ENCODE measurements around the gene IMPDH1. TPM values are rescaled to one million over a fixed set of nuclear protein-coding genes. Genes with fewer than 3 reads are reported as not detected.

The IMPDH1 gene
- total RNA-seq, 2 experiments from 2014 or later, result 59.0 to 60.7 TPM

DNA sequence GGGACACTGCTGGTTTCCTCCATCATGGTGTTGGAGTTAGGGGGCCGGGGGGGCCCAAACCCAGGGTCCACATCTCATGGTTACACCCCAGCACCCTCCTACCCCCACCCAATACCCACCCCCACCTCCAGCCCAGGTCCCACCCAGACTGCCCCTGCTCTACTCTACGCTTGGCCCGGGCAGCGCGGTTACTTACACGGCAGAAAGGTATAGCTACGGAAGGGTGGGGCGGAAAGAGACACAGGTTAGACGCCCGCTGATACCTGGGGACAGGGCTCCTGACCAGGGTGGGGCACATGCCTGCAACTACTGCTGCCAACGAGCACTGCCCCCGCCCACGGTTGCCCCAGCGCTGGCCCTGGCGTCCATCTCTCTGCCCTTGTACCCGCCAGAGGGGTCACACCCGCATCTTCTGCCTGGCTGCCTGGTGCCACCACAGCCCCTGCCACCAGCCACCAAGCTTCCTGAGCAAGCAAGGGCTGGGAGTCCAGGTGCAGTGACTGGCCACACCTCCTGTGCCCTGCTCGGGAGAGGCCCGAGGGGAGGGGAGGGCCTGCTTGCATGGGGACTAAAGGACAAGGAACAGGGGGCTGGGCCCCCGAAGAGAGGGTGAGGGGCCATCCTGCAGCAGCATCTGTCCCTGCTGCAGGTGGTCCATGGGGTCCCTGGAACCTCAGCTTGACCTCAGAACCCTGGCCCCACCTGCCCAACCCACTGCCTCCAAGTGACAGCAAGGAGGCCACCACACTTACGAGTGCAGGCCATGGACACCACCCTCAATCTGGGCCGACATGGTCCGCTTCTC lies 16.1 kb downstream of the IMPDH1 start:
- peaks cover 23% of the 10 kb centered on the region for H3K36me3 Mint-ChIP-seq (ENCODE audit: low read depth)
- H3K9me3 Mint-ChIP-seq (ENCODE audit: low read depth), result no peaks in the 10 kb centered on the region
- ChIA-PET CTCF (interaction anchor here (1.1 to 14.4 kb wide), 2 partner anchors 46 to 50 kb away, joined by 3 to 321 read pairs; partner anchors contain the start of gene RBM28), POLR2A (no interaction called here)
- no peak for ATAC-seq
- no peak overlapping the region for H3K27ac Mint-ChIP-seq
- no peak overlapping the region for H3K4me3 Mint-ChIP-seq
- no peak for DNase-seq
- no peaks in the 10 kb centered on the region for H3K27me3 Mint-ChIP-seq
- intact Hi-C loops (cut with DNase I, micrococcal nuclease), result no loop called here
- H3K4me1 Mint-ChIP-seq, result no peaks in the 10 kb centered on the region

DNA sequence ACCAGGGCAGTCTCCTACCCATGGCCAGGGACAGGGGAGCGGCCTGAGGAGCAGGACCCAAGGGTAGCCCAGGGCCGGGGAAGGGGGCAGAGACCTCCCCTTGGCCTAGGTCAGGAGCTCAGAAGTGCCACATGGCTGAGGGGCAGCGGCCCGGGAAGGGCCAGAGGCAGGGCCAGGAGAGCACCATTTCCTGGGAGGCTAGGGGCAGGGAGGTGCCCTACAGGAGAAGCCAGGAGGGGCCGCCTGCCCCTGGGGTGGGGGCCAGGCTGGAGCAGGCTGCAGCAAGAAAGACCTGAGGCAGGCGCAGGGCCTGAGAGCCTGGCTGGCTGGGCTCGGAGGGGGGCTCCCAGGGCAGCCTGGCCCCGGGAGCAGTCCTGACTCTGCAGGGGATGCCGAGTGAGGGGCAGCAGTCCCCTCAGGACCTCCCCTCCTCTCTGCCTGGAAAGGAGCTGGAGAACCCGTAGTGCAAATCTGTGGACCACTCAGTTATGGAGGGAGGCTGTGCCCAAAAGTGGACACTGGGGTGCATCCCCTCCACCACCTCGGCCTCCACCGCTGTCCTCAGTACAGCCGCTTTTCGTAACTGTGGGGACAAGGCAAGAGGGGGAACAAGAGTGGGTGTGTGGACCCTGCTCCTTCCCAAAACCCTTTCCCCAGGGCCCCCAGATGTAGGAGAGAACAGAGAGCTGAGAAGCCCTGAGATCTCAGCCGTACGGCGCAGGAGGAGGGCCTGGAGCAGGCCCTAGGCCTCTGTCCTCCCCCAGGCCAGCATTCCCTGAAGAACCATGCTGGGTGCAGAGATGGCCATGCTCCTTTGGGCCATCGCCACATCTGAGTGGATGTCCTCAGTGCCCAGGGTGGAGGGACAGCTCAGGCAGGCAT lies 17.1 kb downstream of the IMPDH1 start:
- ChIA-PET CTCF (interaction anchor here (0.7 to 14.4 kb wide), 2 partner anchors 33 to 45 kb away, joined by 3 to 321 read pairs; partner anchors contain the start of gene RBM28), POLR2A (no interaction called here)
- Mint-ChIP-seq H3K4me3 (no peak overlapping the region), H3K27ac (no peak overlapping the region), H3K36me3 (ENCODE audit: low read depth) (peaks cover 14% of the 10 kb centered on the region), H3K27me3 (no peaks in the 10 kb centered on the region), H3K4me1 (peaks cover 2% of the 10 kb centered on the region), H3K9me3 (ENCODE audit: low read depth) (no peaks in the 10 kb centered on the region)
- intact Hi-C loops (cut with DNase I, micrococcal nuclease), result no loop called here
- DNase-seq, result no peak
- ATAC-seq, result no peak

DNA sequence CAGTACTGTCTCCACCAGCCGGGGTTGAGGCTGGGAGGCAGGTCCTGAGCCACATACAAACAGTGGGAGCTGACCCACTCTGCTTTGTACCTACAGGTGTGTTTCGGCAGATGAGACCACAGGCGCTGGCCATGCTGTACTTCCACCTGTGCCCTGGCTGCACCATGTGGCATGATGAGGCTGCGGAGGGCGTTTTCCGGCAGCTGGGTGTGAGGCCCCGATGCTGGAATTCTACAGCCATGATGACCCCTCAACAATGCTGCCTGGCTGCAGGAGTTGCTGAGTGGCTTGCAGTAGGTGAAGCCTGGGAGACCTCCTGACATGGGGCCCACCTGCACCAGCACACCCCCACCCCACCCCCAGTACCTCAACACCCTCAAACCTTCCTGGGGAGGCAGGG lies 18.0 kb downstream of the IMPDH1 start:
- DNase-seq, result no peak
- ATAC-seq, result no peak
- Mint-ChIP-seq H3K27me3 (no peaks in the 10 kb centered on the region), H3K9me3 (ENCODE audit: low read depth) (no peaks in the 10 kb centered on the region), H3K4me3 (no peak overlapping the region), H3K36me3 (ENCODE audit: low read depth) (peaks cover 5% of the 10 kb centered on the region), H3K27ac (no peak overlapping the region), H3K4me1 (peaks cover 2% of the 10 kb centered on the region)
- ChIA-PET CTCF (interaction anchor here (0.5 to 14.4 kb wide), 7 partner anchors 7 to 69 kb away, joined by 3 to 321 read pairs (median 5); partner anchors contain the start of gene RBM28), POLR2A (interaction anchor here (0.9 kb wide), 1 partner anchor 27 kb away, joined by 4 read pairs; no protein-coding TSS in a partner anchor)
- intact Hi-C loops (cut with DNase I, micrococcal nuclease), result no loop called here

DNA sequence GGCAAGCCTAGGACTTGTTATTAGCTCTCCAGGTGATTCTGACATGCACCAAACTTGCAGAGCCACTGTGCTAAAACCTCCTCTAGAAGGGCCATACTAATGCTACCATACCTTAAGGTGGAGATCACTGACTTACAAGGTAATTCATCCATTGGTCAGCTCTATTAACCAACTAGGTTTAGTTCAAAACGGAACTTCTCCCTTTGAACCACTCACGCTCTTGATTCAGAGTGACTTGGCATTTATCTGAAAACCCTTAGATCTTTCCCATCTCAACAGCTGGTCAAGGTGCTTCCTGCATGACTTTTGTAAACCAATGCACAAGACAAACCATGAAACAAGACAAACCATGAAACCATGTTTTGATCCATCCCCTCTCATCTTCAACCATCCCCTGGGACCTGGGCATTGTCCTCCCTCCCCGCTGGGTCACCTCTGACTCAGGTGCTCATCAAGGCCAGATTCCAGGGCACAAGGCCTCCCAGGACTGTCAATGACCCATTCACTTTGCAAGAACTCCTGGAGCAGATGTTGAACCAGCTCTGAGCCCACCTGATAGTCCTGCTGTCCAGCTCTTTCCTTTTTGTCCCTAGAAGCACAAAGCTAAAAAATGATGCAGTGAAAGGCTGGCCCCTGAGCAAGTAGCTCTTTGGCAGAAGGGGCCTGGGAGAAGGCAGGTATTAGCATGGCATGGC lies 18.8 kb downstream of the IMPDH1 start:
- ATAC-seq (no peak), DNase-seq (no peak)
- POLR2A ChIA-PET, result interaction anchor here (0.9 kb wide), 1 partner anchor 27 kb away, joined by 4 read pairs; no protein-coding TSS in a partner anchor
- Mint-ChIP-seq H3K4me3 (no peak overlapping the region), H3K27ac (no peak overlapping the region), H3K27me3 (no peaks in the 10 kb centered on the region), H3K4me1 (peaks cover 2% of the 10 kb centered on the region), H3K36me3 (ENCODE audit: low read depth) (no peaks in the 10 kb centered on the region), H3K9me3 (ENCODE audit: low read depth) (no peaks in the 10 kb centered on the region)
- intact Hi-C loops (cut with DNase I, micrococcal nuclease), result no loop called here
- CTCF ChIA-PET, result interaction anchor here (0.5 to 14.4 kb wide), 9 partner anchors 8 to 70 kb away, joined by 3 to 321 read pairs (median 3); partner anchors contain the start of gene RBM28

DNA sequence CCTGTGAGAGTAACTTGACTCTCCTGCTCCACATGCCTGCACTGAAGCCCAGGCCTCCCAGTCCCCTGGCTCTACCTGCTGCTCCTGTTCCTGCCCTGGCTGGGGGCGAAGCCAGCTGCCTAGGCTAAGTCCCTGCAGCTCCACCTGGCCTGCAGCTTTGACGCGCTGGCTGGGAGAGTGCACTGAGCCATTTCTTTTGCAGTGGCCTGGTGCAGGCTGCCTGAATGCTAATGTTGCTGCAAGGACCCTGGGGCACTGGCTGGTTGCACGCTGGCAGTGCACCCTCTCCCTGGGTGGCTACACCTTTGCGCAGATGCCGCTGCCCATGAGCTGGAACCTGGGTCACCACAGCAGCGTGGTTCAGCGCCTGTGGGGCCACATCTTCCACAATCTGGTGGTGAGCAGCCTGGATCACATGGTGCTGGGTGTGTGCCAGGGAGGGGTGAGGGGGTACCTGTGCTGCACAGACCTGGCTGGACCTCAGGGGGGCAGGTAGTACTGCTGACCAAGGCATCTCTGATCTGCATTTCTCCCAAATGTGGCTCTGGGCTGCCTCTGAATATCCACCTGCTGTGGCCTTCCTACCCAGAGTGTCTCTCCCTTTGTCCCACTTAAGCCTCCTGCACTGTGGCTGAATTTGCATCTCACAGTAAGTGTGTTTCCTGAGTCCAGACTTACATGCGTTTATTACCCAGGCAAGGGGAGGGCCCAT lies 20.0 kb downstream of the IMPDH1 start:
- POLR2A ChIA-PET, result no interaction called here
- H3K36me3 Mint-ChIP-seq (ENCODE audit: low read depth), result no peaks in the 10 kb centered on the region
- CTCF ChIA-PET, result interaction anchor here (0.7 to 14.4 kb wide), 7 partner anchors 8 to 42 kb away, joined by 3 to 321 read pairs (median 3); partner anchors contain the start of gene RBM28
- H3K27ac Mint-ChIP-seq, result no peak overlapping the region
- no peak overlapping the region for H3K4me3 Mint-ChIP-seq
- peaks cover 2% of the 10 kb centered on the region for H3K4me1 Mint-ChIP-seq
- H3K9me3 Mint-ChIP-seq (ENCODE audit: low read depth), result no peaks in the 10 kb centered on the region
- intact Hi-C loops (cut with DNase I, micrococcal nuclease), result no loop called here
- no peaks in the 10 kb centered on the region for H3K27me3 Mint-ChIP-seq
- DNase-seq (no peak), ATAC-seq (no peak)

DNA sequence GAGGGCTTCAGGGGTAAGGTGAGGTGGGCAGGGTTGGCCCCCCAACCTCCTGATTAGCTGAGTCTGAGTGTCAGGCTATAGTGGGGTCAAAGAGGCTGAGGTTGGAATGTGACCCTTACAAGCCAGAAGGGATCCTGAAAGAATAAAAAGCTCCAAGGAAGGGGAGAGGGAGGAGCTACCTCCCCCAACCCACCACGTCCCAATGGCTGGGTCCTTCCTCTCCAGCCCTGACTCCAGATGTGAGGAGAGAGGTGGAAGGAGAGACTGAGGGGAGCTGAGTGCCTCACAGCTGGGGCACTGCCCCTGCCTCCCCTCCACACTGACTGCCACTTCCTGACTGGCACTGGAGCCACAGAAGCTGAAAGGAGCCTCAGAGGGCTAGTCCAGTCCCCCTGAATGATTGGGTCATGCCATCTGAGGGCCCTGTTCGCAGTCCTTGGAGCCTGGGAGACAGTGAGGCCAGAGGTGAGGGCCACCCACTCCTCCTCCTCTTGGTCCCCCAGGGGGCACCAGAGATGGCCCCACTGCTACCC lies 20.6 kb downstream of the IMPDH1 start:
- DNase-seq (no peak), ATAC-seq (no peak)
- H3K9me3 Mint-ChIP-seq (ENCODE audit: low read depth), result no peaks in the 10 kb centered on the region
- ChIA-PET CTCF (interaction anchor here (0.6 to 14.4 kb wide), 9 partner anchors 8 to 42 kb away, joined by 3 to 321 read pairs (median 3); partner anchors contain the start of gene RBM28), POLR2A (no interaction called here)
- H3K27me3 Mint-ChIP-seq, result no peaks in the 10 kb centered on the region
- no peaks in the 10 kb centered on the region for H3K36me3 Mint-ChIP-seq (ENCODE audit: low read depth)
- intact Hi-C loops (cut with DNase I, micrococcal nuclease), result no loop called here
- H3K4me1 Mint-ChIP-seq, result peaks cover 2% of the 10 kb centered on the region
- H3K27ac Mint-ChIP-seq, result no peak overlapping the region
- no peak overlapping the region for H3K4me3 Mint-ChIP-seq

DNA sequence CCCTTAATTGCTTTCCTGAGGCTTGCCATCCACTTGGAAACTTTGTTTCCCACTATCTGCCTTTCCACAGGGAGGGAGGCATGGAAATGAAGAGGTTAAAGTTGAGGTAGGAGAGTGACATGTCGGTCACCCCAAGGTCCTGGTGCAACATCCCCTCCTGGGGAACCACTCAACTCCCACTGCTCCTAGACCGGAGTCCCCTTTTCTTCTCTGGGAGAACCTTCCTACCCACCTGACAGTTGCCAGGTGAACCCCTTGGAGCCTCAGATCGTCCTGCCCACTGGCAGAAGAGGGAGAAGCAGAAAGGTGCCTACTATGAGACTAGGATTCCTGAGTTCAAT lies 21.7 kb downstream of the IMPDH1 start:
- H3K36me3 Mint-ChIP-seq (ENCODE audit: low read depth), result no peaks in the 10 kb centered on the region
- no peak overlapping the region for H3K4me3 Mint-ChIP-seq
- no peak overlapping the region for H3K27ac Mint-ChIP-seq
- ATAC-seq, result no peak
- H3K27me3 Mint-ChIP-seq, result no peaks in the 10 kb centered on the region
- intact Hi-C loops (cut with DNase I, micrococcal nuclease), result no loop called here
- H3K9me3 Mint-ChIP-seq (ENCODE audit: low read depth), result no peaks in the 10 kb centered on the region
- no peak for DNase-seq
- ChIA-PET CTCF (interaction anchor here (0.6 to 14.4 kb wide), 23 partner anchors 10 to 493 kb away, joined by 3 to 321 read pairs (median 4); partner anchors contain the start of genes PRRT4 and RBM28), POLR2A (interaction anchor here (1.0 kb wide), 1 partner anchor 41 kb away, joined by 4 read pairs; no protein-coding TSS in a partner anchor)
- peaks cover 2% of the 10 kb centered on the region for H3K4me1 Mint-ChIP-seq

DNA sequence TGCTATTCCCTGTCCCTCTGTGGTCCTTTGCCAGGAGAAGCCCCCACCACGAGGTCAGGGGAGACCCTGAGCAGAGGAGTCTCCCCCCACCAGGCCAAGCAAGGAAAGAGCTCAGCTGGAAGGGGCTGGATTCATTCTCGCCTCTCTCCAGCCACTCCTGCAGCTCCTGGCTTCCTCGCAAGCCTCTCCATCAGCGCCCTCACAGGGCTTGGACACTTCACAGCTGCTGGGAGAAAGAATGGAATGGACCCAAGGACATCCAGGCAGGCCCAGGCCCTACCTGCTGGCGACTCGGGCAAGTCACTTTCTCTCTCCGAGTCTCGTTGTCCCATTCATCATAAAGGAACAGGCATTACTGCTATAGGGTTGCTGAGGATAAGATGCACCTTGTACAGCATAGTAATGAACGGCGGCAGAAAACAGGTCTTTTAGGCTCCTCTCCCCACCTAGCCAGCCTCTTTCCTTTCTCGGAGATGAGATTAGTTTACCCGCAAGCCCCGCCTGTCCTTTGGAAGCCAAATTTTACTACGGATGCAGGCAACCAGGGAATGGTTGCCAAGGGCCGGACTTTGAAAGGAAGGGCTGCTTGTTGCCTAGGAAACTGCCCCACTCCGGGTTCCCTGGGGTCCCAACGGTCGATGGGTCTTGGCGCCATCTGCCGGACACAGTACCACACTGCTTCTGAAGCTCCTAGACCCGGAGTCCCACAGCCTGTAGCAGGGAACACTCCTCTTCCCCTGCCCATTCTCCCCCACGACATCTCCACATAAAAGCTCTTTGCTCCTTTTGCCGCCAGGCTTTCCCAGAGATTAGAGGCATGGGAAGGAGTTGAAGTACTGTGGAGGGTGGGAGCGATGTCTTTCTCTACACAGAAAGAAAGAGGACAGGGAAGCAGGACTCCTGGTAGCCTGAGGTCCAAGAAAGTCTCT lies 22.3 kb downstream of the IMPDH1 start:
- H3K27ac Mint-ChIP-seq, result no peak overlapping the region
- ChIA-PET POLR2A (interaction anchor here (1.0 kb wide), 1 partner anchor 40 kb away, joined by 4 read pairs; no protein-coding TSS in a partner anchor), CTCF (interaction anchor here (0.6 to 14.4 kb wide), 31 partner anchors 8 to 492 kb away, joined by 3 to 321 read pairs (median 4); partner anchors contain the start of genes PRRT4 and RBM28)
- DNase-seq (peak; percentile 84), ATAC-seq (peak; percentile 83)
- H3K9me3 Mint-ChIP-seq (ENCODE audit: low read depth), result no peaks in the 10 kb centered on the region
- H3K36me3 Mint-ChIP-seq (ENCODE audit: low read depth), result no peaks in the 10 kb centered on the region
- no peak overlapping the region for H3K4me3 Mint-ChIP-seq
- H3K27me3 Mint-ChIP-seq, result no peaks in the 10 kb centered on the region
- intact Hi-C loops (cut with DNase I, micrococcal nuclease), result loop anchor here (1.0 kb wide), 2 partner anchors 35 to 40 kb away; no protein-coding TSS in a partner anchor
- H3K4me1 Mint-ChIP-seq, result peaks cover 2% of the 10 kb centered on the region

DNA sequence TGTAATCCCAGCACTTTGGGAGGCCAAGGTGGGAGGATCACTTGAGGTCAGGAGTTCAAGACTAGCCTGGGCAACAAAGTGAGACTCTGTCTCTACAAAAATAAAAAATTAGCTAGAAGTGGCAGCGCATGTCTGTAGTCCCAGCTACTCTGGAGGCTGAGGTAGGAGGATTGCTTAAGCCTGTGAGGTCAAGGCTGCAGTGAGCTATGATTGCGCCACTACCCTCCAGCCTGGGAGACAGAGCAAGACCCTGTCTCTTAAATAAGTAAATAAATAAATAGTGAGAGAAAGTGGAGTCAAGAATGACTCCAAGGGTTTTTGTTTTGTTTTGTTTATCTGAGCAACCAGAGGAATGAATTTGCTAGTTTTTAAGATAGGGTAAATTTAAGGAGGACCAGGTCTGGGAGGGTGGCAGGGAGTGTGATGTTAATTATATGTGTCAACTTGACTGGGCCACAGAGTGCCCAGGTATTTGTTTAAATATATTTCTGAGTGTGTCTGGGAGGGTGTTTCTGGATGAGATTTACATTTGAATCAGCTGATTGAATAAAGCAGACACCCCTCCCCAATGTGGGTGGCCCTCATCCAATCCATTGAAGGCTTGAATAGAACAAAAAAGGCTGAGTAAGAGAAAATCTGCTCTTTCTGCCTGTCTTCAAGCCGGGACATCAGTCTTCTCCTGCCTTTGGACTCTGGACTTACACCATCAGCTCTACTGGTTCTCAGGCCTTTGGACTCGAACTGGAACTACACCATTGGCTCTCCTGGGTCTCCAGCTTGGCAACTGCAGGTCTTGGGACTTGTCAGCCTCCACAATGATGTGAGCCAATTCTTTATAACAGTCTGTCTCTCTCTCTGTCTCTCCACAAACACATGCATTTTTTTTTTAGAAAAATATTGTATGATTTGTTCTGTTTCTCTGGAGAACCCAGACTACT lies 23.5 kb downstream of the IMPDH1 start:
- Mint-ChIP-seq H3K4me3 (no peak overlapping the region), H3K27ac (no peak overlapping the region), H3K9me3 (ENCODE audit: low read depth) (no peaks in the 10 kb centered on the region), H3K36me3 (ENCODE audit: low read depth) (no peaks in the 10 kb centered on the region), H3K4me1 (peaks cover 2% of the 10 kb centered on the region), H3K27me3 (no peaks in the 10 kb centered on the region)
- ChIA-PET POLR2A (no interaction called here), CTCF (interaction anchor here (0.6 to 14.4 kb wide), 18 partner anchors 9 to 74 kb away, joined by 3 to 321 read pairs (median 5); partner anchors contain the start of genes PRRT4 and RBM28)
- ATAC-seq (no peak), DNase-seq (no peak)
- intact Hi-C loops (cut with DNase I, micrococcal nuclease), result no loop called here

Data from activated CD4-positive, alpha-beta T cell treated with anti-CD3 and anti-CD28 coated beads for 36 hours (primary cell).